ENCODE measurements around the gene SHB.

DNA sequence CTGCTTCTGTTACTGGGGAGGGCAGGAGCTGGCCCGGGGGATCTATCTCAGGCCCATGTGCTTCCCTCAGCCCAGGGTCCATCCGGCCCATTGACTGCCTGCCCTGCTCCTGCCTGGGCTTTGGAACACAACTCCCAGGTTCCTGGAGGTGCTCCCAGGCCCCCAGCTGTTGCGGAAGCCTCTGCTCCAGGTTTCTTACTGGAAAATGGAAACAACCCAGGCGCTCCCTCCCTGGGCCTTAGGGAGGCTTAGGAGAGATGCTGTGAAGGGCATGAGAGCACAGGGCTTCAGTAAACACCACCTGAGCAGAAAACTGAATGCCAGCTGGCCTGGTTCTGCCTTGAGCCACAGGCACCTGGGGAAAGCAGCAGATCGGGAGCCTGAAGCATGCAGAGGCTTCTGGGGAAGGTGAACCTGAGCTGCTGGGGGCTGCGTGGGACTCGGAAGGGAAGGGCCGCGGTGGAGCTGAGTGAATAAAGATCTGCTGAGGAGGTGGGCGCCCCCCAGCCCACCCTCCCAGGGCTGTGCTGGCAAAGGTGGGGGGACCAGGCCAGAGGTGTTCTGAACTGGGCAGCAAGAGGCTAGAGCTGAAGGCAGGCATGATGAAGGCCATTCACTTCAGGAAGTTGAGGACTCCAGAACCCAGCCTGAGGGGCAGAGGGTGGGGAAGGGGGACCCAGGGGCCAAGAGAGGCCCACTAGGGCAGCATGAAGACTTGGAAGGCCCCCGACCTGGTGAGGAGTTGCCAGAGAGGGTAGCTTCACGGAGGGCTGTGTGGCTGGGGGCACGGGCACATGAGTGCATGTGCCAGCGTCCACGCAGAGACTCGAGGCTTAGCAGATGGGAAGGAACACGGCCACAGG is 64.8 kb downstream of the SHB start:
- TF ChIP-seq, protein P1, sequence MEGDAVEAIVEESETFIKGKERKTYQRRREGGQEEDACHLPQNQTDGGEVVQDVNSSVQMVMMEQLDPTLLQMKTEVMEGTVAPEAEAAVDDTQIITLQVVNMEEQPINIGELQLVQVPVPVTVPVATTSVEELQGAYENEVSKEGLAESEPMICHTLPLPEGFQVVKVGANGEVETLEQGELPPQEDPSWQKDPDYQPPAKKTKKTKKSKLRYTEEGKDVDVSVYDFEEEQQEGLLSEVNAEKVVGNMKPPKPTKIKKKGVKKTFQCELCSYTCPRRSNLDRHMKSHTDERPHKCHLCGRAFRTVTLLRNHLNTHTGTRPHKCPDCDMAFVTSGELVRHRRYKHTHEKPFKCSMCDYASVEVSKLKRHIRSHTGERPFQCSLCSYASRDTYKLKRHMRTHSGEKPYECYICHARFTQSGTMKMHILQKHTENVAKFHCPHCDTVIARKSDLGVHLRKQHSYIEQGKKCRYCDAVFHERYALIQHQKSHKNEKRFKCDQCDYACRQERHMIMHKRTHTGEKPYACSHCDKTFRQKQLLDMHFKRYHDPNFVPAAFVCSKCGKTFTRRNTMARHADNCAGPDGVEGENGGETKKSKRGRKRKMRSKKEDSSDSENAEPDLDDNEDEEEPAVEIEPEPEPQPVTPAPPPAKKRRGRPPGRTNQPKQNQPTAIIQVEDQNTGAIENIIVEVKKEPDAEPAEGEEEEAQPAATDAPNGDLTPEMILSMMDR (IDR thresholded peaks at IDR 0.05), result no peak
- TF ChIP-seq POLR2A (IDR thresholded peaks at IDR 0.05), result no peak

All from prostate gland (tissue), 2 donors.